GM12873 (cell line): Measurements from ENCODE around the gene TAOK2.

Experiments
- CTCF ChIP-seq: IDR thresholded peaks from 2 replicates; pipeline ENCODE4 v1.5.1; 2012; ENCODE audit warnings: low read depth, mild to moderate bottlenecking, moderate library complexity, low read length, control low read depth; ENCODE audit not compliant: insufficient read depth; ENCODE audit errors: missing control alignments

Gene TAOK2

DNA sequence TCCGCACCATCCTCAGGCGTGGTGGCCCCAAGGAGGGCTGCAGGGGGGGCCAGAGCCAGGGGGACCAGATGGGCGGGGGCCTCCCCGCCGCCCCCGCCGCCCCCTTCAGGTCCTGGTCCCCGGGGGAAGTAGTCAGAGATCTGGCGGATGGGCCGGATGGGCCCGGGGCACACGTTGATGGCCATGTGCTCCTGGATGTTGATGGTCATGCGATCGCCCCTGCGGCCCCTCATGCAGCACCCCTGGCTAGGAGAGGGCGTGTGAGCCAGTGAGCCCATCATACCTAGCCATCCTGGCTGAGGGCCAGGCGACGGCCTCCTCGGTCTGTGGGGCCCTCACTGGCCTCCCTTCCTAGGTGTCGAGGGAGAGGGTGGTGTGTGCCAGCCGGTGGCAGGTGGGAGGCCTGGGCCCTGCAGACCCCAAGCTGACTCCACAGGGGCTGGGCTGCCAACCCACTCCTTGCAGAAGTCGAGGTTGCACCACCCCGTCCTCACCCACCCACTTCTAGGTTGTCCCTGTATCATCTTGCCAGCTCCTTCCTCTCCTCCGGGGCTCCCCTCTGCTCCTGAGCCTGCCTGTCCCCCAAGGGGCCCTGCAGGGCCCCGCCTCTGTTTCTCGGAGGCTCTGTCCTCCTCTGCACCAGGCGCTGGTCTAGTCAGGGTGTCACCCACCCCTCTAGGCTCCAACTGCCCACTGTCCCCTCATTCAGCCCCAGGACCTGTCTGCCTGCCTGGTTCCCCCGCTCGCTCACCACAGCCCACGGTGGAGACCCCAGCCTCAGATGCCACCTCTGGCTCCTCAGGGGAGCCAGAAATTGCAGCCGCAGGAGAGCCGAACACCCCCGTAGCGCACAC lies 36.5 kb downstream of the TAOK2 start:
- TF ChIP-seq CTCF: no peak

DNA sequence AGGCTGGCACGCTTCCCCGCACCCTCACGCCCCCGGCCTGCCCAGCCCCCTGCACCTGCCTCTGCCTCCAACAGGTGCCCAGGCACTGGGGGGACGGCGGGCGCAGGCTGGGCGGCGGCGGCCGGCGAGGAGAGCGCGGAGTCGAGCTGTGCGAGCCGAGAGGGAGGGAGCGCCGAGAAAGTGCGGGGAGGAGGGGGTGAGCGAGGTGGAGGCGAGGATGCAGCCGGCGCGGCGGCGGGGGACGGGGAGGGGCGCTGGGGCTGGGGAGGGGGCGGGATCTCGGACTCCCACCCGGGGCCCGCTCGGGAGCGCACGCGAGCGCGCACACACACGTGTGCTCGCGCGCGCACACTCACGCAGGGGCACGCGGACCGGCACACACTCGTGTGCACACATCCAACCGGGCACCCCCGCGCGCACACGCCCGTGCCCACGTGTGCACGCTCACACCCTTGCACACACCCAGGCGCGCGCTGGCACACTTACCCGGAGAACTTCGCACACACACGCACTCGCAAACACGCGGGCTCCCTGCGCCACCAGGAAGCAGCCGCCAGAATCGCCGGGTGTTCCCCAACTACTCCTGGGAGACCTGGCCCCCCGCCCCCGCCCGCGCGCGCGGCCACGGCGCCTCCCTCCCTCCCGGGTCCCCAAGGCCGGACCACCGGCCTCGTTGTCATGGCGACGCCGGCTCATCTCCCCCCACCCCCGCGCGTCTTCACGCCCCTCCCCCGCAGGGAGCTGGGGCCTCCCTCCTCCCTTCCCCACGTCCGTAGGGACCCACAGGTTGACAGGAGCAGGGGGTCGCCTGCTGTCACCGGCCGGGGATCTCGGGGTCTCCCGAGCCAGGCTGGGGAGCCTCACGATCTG lies 37.4 kb downstream of the TAOK2 start, which contains the start of gene DOC2A:
Gene DOC2A (minus strand): TSS at position 184 of the 870 bp plus-strand sequence. CDS start 805 bp downstream, outside the sequence.
- TF ChIP-seq CTCF: no peak

GRCh38 chr16:30011714-30012504 lies 38.2 kb downstream of the TAOK2 start:
- no peak for TF ChIP-seq CTCF

- no peak for TF ChIP-seq CTCF
Measured at GRCh38 chr16:30016555-30017276, 43.0 kb downstream of the TAOK2 start.

DNA sequence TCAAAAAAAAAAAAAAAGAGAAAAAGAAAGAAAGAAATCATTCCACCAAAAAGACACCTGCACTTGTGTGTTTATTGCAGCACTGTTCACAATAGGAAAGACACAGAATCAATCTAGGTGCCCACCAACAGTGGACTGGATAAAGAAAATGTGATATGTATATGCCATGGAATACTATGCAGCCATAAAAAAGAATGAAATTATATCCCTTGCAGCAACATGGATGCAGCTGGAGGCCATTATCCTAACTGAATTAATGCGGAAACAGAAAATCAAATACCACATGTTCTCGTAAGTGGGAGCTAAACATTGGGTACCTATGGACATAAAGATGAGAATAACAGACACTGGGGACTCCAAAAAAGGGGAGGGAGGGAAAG lies 43.6 kb downstream of the TAOK2 start:
- TF ChIP-seq CTCF: no peak

DNA sequence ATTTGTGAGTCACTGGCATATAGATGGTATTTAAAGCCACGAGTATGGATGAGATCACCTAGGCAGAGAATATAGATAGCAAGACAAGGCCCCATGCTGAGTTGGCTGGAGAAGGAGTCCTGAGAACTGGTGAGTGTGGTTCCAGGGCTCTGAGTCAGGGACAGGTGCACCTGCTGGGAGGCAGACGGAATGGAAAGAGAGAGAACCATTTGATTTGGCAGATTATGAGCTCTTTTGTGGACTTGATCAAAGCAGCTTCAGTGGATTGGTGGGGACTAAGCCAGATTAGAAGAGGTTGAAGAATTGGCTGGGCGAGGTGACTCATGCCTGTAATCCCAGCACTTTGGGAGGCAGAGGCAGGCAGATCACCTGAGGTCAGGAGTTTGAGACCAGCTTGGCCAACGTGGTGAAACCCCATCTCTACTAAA lies 45.1 kb downstream of the TAOK2 start:
- TF ChIP-seq CTCF: no peak
